Measurements from ENCODE around the gene FGF1.

GRCh38 chr5:142720641-142721271, 34.9 kb upstream of the FGF1 start:
- TF ChIP-seq CTCF (IDR thresholded peaks at IDR 0.05 in 8 of 11, conservative IDR thresholded peaks at IDR 0.05 in 3 of 11) (no peak), POLR2AphosphoS5 (IDR thresholded peaks at IDR 0.05) (no peak), POLR2A (IDR thresholded peaks at IDR 0.05) (no peak)
